Mesendoderm (in vitro differentiated cells): ENCODE data around the gene IL12RB1.
"Not testable (repeated sequence)": the region's sequence is repeated elsewhere in the genome, so short reads cannot be mapped to it uniquely, and the experiment has no call there.

Experiments
- DNase-seq: peaks from one replicate; pipeline ENCODE4 v3.0.0; 2013
- H2AK5ac ChIP-seq: 2 replicates; pipeline ENCODE4 v1.6.1; 2013; ENCODE audit warnings: low read length, inconsistent platforms
- H2BK120ac ChIP-seq: 2 replicates; pipeline ENCODE4 v1.6.1; 2013; ENCODE audit warnings: low read depth, mild to moderate bottlenecking, low read length, moderate library complexity, mixed read lengths
- H2BK15ac ChIP-seq: replicated peaks from 2 replicates; pipeline ENCODE4 v1.6.1; 2013; ENCODE audit warnings: low read depth, mild to moderate bottlenecking, moderate library complexity
- H2BK5ac ChIP-seq: 2 replicates; pipeline ENCODE4 v1.6.1; 2013; ENCODE audit warnings: low read length, inconsistent platforms
- H3K18ac ChIP-seq: 2 replicates; pipeline ENCODE4 v1.6.1; 2013; ENCODE audit warnings: mild to moderate bottlenecking, low read length, mixed read lengths
- H3K23ac ChIP-seq: one replicate; pipeline ENCODE4 v1.6.1; 2013; ENCODE audit warnings: low read length
- H3K27ac ChIP-seq: 2 replicates; pipeline ENCODE4 v1.5.1; 2013; ENCODE audit warnings: low read depth, mild to moderate bottlenecking, inconsistent platforms, low read length, moderate library complexity
- H3K27me3 ChIP-seq: 2 replicates; pipeline ENCODE4 v1.6.1; 2013; ENCODE audit warnings: low read length, control low read depth, mild to moderate bottlenecking, inconsistent platforms; ENCODE audit not compliant: insufficient read depth, poor library complexity
- H3K36me3 ChIP-seq: 2 replicates; pipeline ENCODE4 v1.6.1; 2013; ENCODE audit warnings: low read length, inconsistent platforms; ENCODE audit not compliant: control insufficient read depth, insufficient read depth
- H3K4ac ChIP-seq: one replicate; pipeline ENCODE4 v1.6.1; 2013; ENCODE audit warnings: low read depth, mild to moderate bottlenecking, low read length, moderate library complexity
- H3K4me1 ChIP-seq: 2 replicates; pipeline ENCODE4 v1.6.1; 2013; ENCODE audit warnings: low read depth, low read length, inconsistent platforms; ENCODE audit not compliant: control insufficient read depth
- H3K4me2 ChIP-seq: 2 replicates; pipeline ENCODE4 v1.6.1; 2013; ENCODE audit warnings: low read length
- H3K4me3 ChIP-seq: 2 replicates; pipeline ENCODE4 v1.5.1; 2013; ENCODE audit warnings: mild to moderate bottlenecking, low read length
- H3K56ac ChIP-seq: one replicate; pipeline ENCODE4 v1.6.1; 2013; ENCODE audit warnings: low read length
- H3K79me1 ChIP-seq: 2 replicates; pipeline ENCODE4 v1.6.1; 2013; ENCODE audit warnings: low read length, inconsistent platforms
- H3K79me2 ChIP-seq: 2 replicates; pipeline ENCODE4 v1.6.1; 2013; ENCODE audit warnings: mild to moderate bottlenecking, low read length; ENCODE audit not compliant: control insufficient read depth, insufficient read depth
- H3K9ac ChIP-seq: 2 replicates; pipeline ENCODE4 v1.6.1; 2013; ENCODE audit warnings: low read length, inconsistent platforms
- H4K5ac ChIP-seq: one replicate; pipeline ENCODE4 v1.6.1; 2013; ENCODE audit warnings: low read length
- H4K8ac ChIP-seq: one replicate; pipeline ENCODE4 v1.6.1; 2013; ENCODE audit warnings: low read depth, mild to moderate bottlenecking, control low read depth, low read length, moderate library complexity
- WGBS: extraction: QIAGEN DNeasy Blood & Tissue Kit; methylation state at CpG from one replicate; pipeline ENCODE4 v1.1.7; 2013; ENCODE audit warnings: low lambda C conversion rate, missing lambda C conversion rate; ENCODE audit not compliant: insufficient coverage; ENCODE audit errors: extremely low coverage; 5-methylcytosine and 5-hydroxymethylcytosine counted together

The IL12RB1 gene

GRCh38 chr19:18109733-18110608 lies 23.2 kb upstream of the IL12RB1 start:
- H3K4me2 ChIP-seq = peak overlapping the region; percentile 98
- no peaks in the 10 kb centered on the region for H3K79me1 ChIP-seq
- peak overlapping the region; percentile 93 for H3K56ac ChIP-seq
- DNase-seq = peak; percentile 19
- peak overlapping the region; percentile 58 for H3K4me3 ChIP-seq
- no peak overlapping the region for H3K4ac ChIP-seq
- no CpG with 5 or more reads among the region's 92 CpGs for whole genome bisulfite sequencing
- no peak overlapping the region for H2BK5ac ChIP-seq
- H3K4me1 ChIP-seq = no peaks in the 10 kb centered on the region
- H3K18ac ChIP-seq = peak overlapping the region; percentile 24
- no peaks in the 10 kb centered on the region for H3K79me2 ChIP-seq
- no peak overlapping the region for H2BK15ac ChIP-seq
- H4K8ac ChIP-seq = no peak overlapping the region
- H3K27me3 ChIP-seq = no peaks in the 10 kb centered on the region
- H4K5ac ChIP-seq = no peak overlapping the region
- no peak overlapping the region for H3K27ac ChIP-seq
- no peak overlapping the region for H3K23ac ChIP-seq
- H3K9ac ChIP-seq = peak overlapping the region; percentile 77
- no peaks in the 10 kb centered on the region for H3K36me3 ChIP-seq
- H2AK5ac ChIP-seq = no peak overlapping the region
- H2BK120ac ChIP-seq = no peak overlapping the region

GRCh38 chr19:18109341-18109732 lies 22.6 kb upstream of the IL12RB1 start:
- no peaks in the 10 kb centered on the region for H3K79me2 ChIP-seq
- H2AK5ac ChIP-seq = no peak overlapping the region
- no peak overlapping the region for H3K23ac ChIP-seq
- peak overlapping the region; percentile 98 for H3K4me2 ChIP-seq
- DNase-seq = no peak
- no peak overlapping the region for H2BK120ac ChIP-seq
- peak overlapping the region; percentile 93 for H3K56ac ChIP-seq
- H4K8ac ChIP-seq = no peak overlapping the region
- H2BK5ac ChIP-seq = no peak overlapping the region
- no peaks in the 10 kb centered on the region for H3K79me1 ChIP-seq
- WGBS = no CpG with 5 or more reads among the region's 12 CpGs
- no peak overlapping the region for H3K27ac ChIP-seq
- H3K36me3 ChIP-seq = no peaks in the 10 kb centered on the region
- peak overlapping the region; percentile 58 for H3K4me3 ChIP-seq
- H3K27me3 ChIP-seq = no peaks in the 10 kb centered on the region
- H4K5ac ChIP-seq = no peak overlapping the region
- H3K9ac ChIP-seq = peak overlapping the region; percentile 77
- no peak overlapping the region for H2BK15ac ChIP-seq
- no peaks in the 10 kb centered on the region for H3K4me1 ChIP-seq
- no peak overlapping the region for H3K4ac ChIP-seq
- H3K18ac ChIP-seq = peak overlapping the region; percentile 24

- no peak overlapping the region for H3K4me2 ChIP-seq
Measured at GRCh38 chr19:18108897-18109296, 22.2 kb upstream of the IL12RB1 start.

GRCh38 chr19:18107235-18107634 lies 20.5 kb upstream of the IL12RB1 start:
- Histone ChIP-seq H3K4ac (no peak overlapping the region), H2AK5ac (no peak overlapping the region), H4K5ac (no peak overlapping the region), H3K56ac (no peak overlapping the region), H3K18ac (no peak overlapping the region), H3K23ac (no peak overlapping the region), H3K36me3 (no peaks in the 10 kb centered on the region), H3K27ac (no peak overlapping the region), H3K4me3 (no peak overlapping the region), H3K9ac (no peak overlapping the region), H3K27me3 (no peaks in the 10 kb centered on the region), H4K8ac (no peak overlapping the region), H2BK120ac (no peak overlapping the region), H2BK5ac (no peak overlapping the region), H3K4me2 (no peak overlapping the region), H2BK15ac (no peak overlapping the region), H3K79me1 (no peaks in the 10 kb centered on the region), H3K79me2 (no peaks in the 10 kb centered on the region), H3K4me1 (no peaks in the 10 kb centered on the region)
- no CpG with 5 or more reads among the region's 9 CpGs for WGBS
- DNase-seq = no peak

More at GRCh38 chr19:18108897-18109296, 22.2 kb upstream of the IL12RB1 start:
- H3K4me1 ChIP-seq = no peaks in the 10 kb centered on the region
- H2AK5ac ChIP-seq = no peak overlapping the region
- H4K8ac ChIP-seq = no peak overlapping the region
- H3K27me3 ChIP-seq = no peaks in the 10 kb centered on the region
- H3K79me2 ChIP-seq = no peaks in the 10 kb centered on the region
- H2BK5ac ChIP-seq = no peak overlapping the region
- no peak overlapping the region for H3K18ac ChIP-seq
- no peak overlapping the region for H3K4ac ChIP-seq
- no peak overlapping the region for H3K23ac ChIP-seq
- no peak overlapping the region for H3K56ac ChIP-seq
- no peaks in the 10 kb centered on the region for H3K36me3 ChIP-seq
- no peak for DNase-seq
- no peak overlapping the region for H4K5ac ChIP-seq
- no peaks in the 10 kb centered on the region for H3K79me1 ChIP-seq
- WGBS = no CpG with 5 or more reads among the region's 2 CpGs
- H3K4me3 ChIP-seq = no peak overlapping the region
- H3K9ac ChIP-seq = no peak overlapping the region
- H2BK120ac ChIP-seq = no peak overlapping the region
- no peak overlapping the region for H3K27ac ChIP-seq
- H2BK15ac ChIP-seq = no peak overlapping the region

GRCh38 chr19:18105259-18105658 lies 18.5 kb upstream of the IL12RB1 start:
- H3K9ac ChIP-seq, H2BK5ac ChIP-seq, H3K18ac ChIP-seq, H3K4me1 ChIP-seq, H3K56ac ChIP-seq, H2BK15ac ChIP-seq, H4K8ac ChIP-seq, H3K27ac ChIP-seq, H3K4me3 ChIP-seq, DNase-seq, H3K27me3 ChIP-seq, H2AK5ac ChIP-seq, H3K36me3 ChIP-seq, H4K5ac ChIP-seq, H3K4me2 ChIP-seq, H3K4ac ChIP-seq, H3K79me1 ChIP-seq, H3K79me2 ChIP-seq, H2BK120ac ChIP-seq, H3K23ac ChIP-seq: not testable (repeated sequence)
- WGBS = no CpG with 5 or more reads among the region's 7 CpGs

GRCh38 chr19:18104793-18105131 lies 18.0 kb upstream of the IL12RB1 start:
- no peak overlapping the region for H3K4me3 ChIP-seq
- H2AK5ac ChIP-seq = no peak overlapping the region
- no peak for DNase-seq
- peaks cover 1% of the 10 kb centered on the region for H3K4me1 ChIP-seq
- H3K4me2 ChIP-seq = peak overlapping the region; percentile 6
- no peaks in the 10 kb centered on the region for H3K79me1 ChIP-seq
- no CpG with 5 or more reads among the region's 5 CpGs for WGBS
- no peak overlapping the region for H3K18ac ChIP-seq
- no peak overlapping the region for H3K23ac ChIP-seq
- H3K27ac ChIP-seq = no peak overlapping the region
- no peaks in the 10 kb centered on the region for H3K27me3 ChIP-seq
- H3K79me2 ChIP-seq = no peaks in the 10 kb centered on the region
- no peak overlapping the region for H4K5ac ChIP-seq
- no peaks in the 10 kb centered on the region for H3K36me3 ChIP-seq
- no peak overlapping the region for H2BK5ac ChIP-seq
- H3K4ac ChIP-seq = no peak overlapping the region
- H2BK15ac ChIP-seq = no peak overlapping the region
- peak overlapping the region; percentile 55 for H3K9ac ChIP-seq
- H4K8ac ChIP-seq = no peak overlapping the region
- peak overlapping the region; percentile 82 for H3K56ac ChIP-seq
- no peak overlapping the region for H2BK120ac ChIP-seq
